ENCODE measurements around the gene ST3GAL5.
"Not testable (repeated sequence)": the region's sequence is repeated elsewhere in the genome, so short reads cannot be mapped to it uniquely, and the experiment has no call there.

ST3GAL5 gene

GRCh38 chr2:85893428-85894258, 4.9 kb upstream of the ST3GAL5 start:
- DNase-seq (ENCODE audit: low spot score) = no peak

- DNase-seq (ENCODE audit: low spot score) = no peak
Measured at GRCh38 chr2:85892216-85892944, 3.6 kb upstream of the ST3GAL5 start.

GRCh38 chr2:85890522-85891176, 1.9 kb upstream of the ST3GAL5 start:
- no peak for DNase-seq (ENCODE audit: low spot score)

- no peak for DNase-seq (ENCODE audit: low spot score)
Measured at GRCh38 chr2:85889627-85890281, 964 bp upstream of the ST3GAL5 start.

- DNase-seq (ENCODE audit: low spot score) = peak; percentile 27
Measured at GRCh38 chr2:85888020-85888683, 638 bp downstream of the ST3GAL5 start.

- peak; percentile 21 for DNase-seq (ENCODE audit: low spot score)
Measured at GRCh38 chr2:85887566-85888019, 1.2 kb downstream of the ST3GAL5 start.

- DNase-seq (ENCODE audit: low spot score) = no peak
Measured at GRCh38 chr2:85886590-85886989, 2.2 kb downstream of the ST3GAL5 start.

GRCh38 chr2:85886141-85886540, 2.6 kb downstream of the ST3GAL5 start:
- DNase-seq (ENCODE audit: low spot score) = no peak

GRCh38 chr2:85881781-85882180, 7.0 kb downstream of the ST3GAL5 start:
- not testable (repeated sequence) for DNase-seq (ENCODE audit: low spot score)

- DNase-seq (ENCODE audit: low spot score) = not testable (repeated sequence)
Measured at GRCh38 chr2:85880716-85881328, 8.0 kb downstream of the ST3GAL5 start.

GRCh38 chr2:85878719-85879370, 9.9 kb downstream of the ST3GAL5 start:
- DNase-seq (ENCODE audit: low spot score) = no peak

GRCh38 chr2:85875350-85876050, 13.3 kb downstream of the ST3GAL5 start:
- no peak for DNase-seq (ENCODE audit: low spot score)

GRCh38 chr2:85873679-85874078, 15.1 kb downstream of the ST3GAL5 start:
- peak; percentile 16 for DNase-seq (ENCODE audit: low spot score)

- DNase-seq (ENCODE audit: low spot score) = no peak
Measured at GRCh38 chr2:85872536-85873161, 16.1 kb downstream of the ST3GAL5 start.

- no peak for DNase-seq (ENCODE audit: low spot score)
Measured at GRCh38 chr2:85871494-85872164, 17.2 kb downstream of the ST3GAL5 start.

GRCh38 chr2:85868822-85869221, 20.0 kb downstream of the ST3GAL5 start:
- no peak for DNase-seq (ENCODE audit: low spot score)

GRCh38 chr2:85867556-85868292, 21.1 kb downstream of the ST3GAL5 start:
- no peak for DNase-seq (ENCODE audit: low spot score)

- DNase-seq (ENCODE audit: low spot score) = no peak
Measured at GRCh38 chr2:85867121-85867520, 21.7 kb downstream of the ST3GAL5 start.
